ENCODE measurements around the gene TOPAZ1.

Gene TOPAZ1

GRCh38 chr3:44248152-44248551 is 6.5 kb downstream of the TOPAZ1 start:
- no peak for DNase-seq (ENCODE audit: low read depth)

GRCh38 chr3:44252332-44252959 is 10.8 kb downstream of the TOPAZ1 start:
- no peak for DNase-seq (ENCODE audit: low read depth)

GRCh38 chr3:44259404-44259803 is 17.7 kb downstream of the TOPAZ1 start:
- DNase-seq (ENCODE audit: low read depth) = no peak

- no peak for DNase-seq (ENCODE audit: low read depth)
Measured at GRCh38 chr3:44264146-44264545, 22.5 kb downstream of the TOPAZ1 start.

GRCh38 chr3:44265815-44266214 is 24.1 kb downstream of the TOPAZ1 start:
- no peak for DNase-seq (ENCODE audit: low read depth)

- DNase-seq (ENCODE audit: low read depth) = no peak
Measured at GRCh38 chr3:44272191-44272590, 30.5 kb downstream of the TOPAZ1 start.

- no peak for DNase-seq (ENCODE audit: low read depth)
Measured at GRCh38 chr3:44277925-44278324, 36.2 kb downstream of the TOPAZ1 start.

GRCh38 chr3:44280077-44280476 is 38.4 kb downstream of the TOPAZ1 start:
- DNase-seq (ENCODE audit: low read depth) = no peak

- DNase-seq (ENCODE audit: low read depth) = no peak
Measured at GRCh38 chr3:44280631-44281030, 38.9 kb downstream of the TOPAZ1 start.

- DNase-seq (ENCODE audit: low read depth) = no peak
Measured at GRCh38 chr3:44284949-44285348, 43.3 kb downstream of the TOPAZ1 start.

- no peak for DNase-seq (ENCODE audit: low read depth)
Measured at GRCh38 chr3:44289882-44290462, 48.3 kb downstream of the TOPAZ1 start.

- DNase-seq (ENCODE audit: low read depth) = no peak
Measured at GRCh38 chr3:44292276-44292675, 50.6 kb downstream of the TOPAZ1 start.

GRCh38 chr3:44292947-44293346 is 51.3 kb downstream of the TOPAZ1 start:
- DNase-seq (ENCODE audit: low read depth) = no peak

- no peak for DNase-seq (ENCODE audit: low read depth)
Measured at GRCh38 chr3:44297255-44297654, 55.6 kb downstream of the TOPAZ1 start.

- no peak for DNase-seq (ENCODE audit: low read depth)
Measured at GRCh38 chr3:44301746-44302145, 60.1 kb downstream of the TOPAZ1 start.

GRCh38 chr3:44309500-44309899 is 67.8 kb downstream of the TOPAZ1 start:
- no peak for DNase-seq (ENCODE audit: low read depth)

GRCh38 chr3:44318891-44319311 is 77.2 kb downstream of the TOPAZ1 start:
- no peak for DNase-seq (ENCODE audit: low read depth)

- DNase-seq (ENCODE audit: low read depth) = no peak
Measured at GRCh38 chr3:44321335-44321734, 79.6 kb downstream of the TOPAZ1 start.

- no peak for DNase-seq (ENCODE audit: low read depth)
Measured at GRCh38 chr3:44323341-44323955, 81.8 kb downstream of the TOPAZ1 start.

- DNase-seq (ENCODE audit: low read depth) = no peak
Measured at GRCh38 chr3:44324584-44324983, 82.9 kb downstream of the TOPAZ1 start.

- no peak for DNase-seq (ENCODE audit: low read depth)
Measured at GRCh38 chr3:44326019-44326418, 84.3 kb downstream of the TOPAZ1 start.

- no peak for DNase-seq (ENCODE audit: low read depth)
Measured at GRCh38 chr3:44326515-44326914, 84.8 kb downstream of the TOPAZ1 start.

- no peak for DNase-seq (ENCODE audit: low read depth)
Measured at GRCh38 chr3:44329946-44330345, 88.3 kb downstream of the TOPAZ1 start.

GRCh38 chr3:44330444-44330843 is 88.8 kb downstream of the TOPAZ1 start:
- DNase-seq (ENCODE audit: low read depth) = no peak
